MCF 10A (cell line): ENCODE measurements around the gene DSCAML1. TPM values are rescaled to one million over a fixed set of nuclear protein-coding genes. Genes with fewer than 3 reads are reported as not detected.

Experiments
- BruUV-seq: library from RNA; stranded (reverse); fragments of 400-500 nt; replicated peaks from 2 replicates; lab custom pipeline; 2021; lab: Mats Ljungman, UMichigan
- CTCF ChIA-PET: fragments of 300-600 bp; sonication (Branson Sonifier 250); formaldehyde crosslinking; extraction: SDS; loops from one replicate; lab custom pipeline; 2021; ENCODE audit warnings: antibody characterized with exemption, inconsistent platforms; lab: Yijun Ruan, JAX
- POLR2A ChIA-PET: fragments of 300-600, 350-650 bp; sonication (Branson Sonifier 250); formaldehyde crosslinking; extraction: SDS; loops from one replicate; lab custom pipeline; 2020; ENCODE audit warnings: antibody characterized with exemption, inconsistent platforms; lab: Yijun Ruan, JAX
- DNase-seq: peaks from one replicate; pipeline ENCODE4 v3.0.0-alpha.2; 2018; ENCODE audit not compliant: unreplicated experiment
- H3K27ac Mint-ChIP-seq: one replicate; pipeline ENCODE4 v1.8.0; 2022; ENCODE audit warnings: mild to moderate bottlenecking, low read depth, mixed read lengths; ENCODE audit not compliant: unreplicated experiment
- H3K27me3 Mint-ChIP-seq: one replicate; pipeline ENCODE4 v1.8.0; 2022; ENCODE audit warnings: mixed read lengths; ENCODE audit not compliant: insufficient read depth, unreplicated experiment
- H3K36me3 Mint-ChIP-seq: one replicate; pipeline ENCODE4 v1.8.0; 2022; ENCODE audit warnings: mild to moderate bottlenecking, moderate library complexity, mixed read lengths; ENCODE audit not compliant: insufficient read depth, unreplicated experiment
- H3K4me1 Mint-ChIP-seq: one replicate; pipeline ENCODE4 v1.8.0; 2022; ENCODE audit warnings: mixed read lengths; ENCODE audit not compliant: insufficient read depth, unreplicated experiment
- H3K4me3 Mint-ChIP-seq: one replicate; pipeline ENCODE4 v1.8.0; 2022; ENCODE audit warnings: mild to moderate bottlenecking, moderate library complexity, mixed read lengths; ENCODE audit not compliant: unreplicated experiment
- H3K9me3 Mint-ChIP-seq: one replicate; pipeline ENCODE4 v1.8.0; 2022; ENCODE audit warnings: mixed read lengths; ENCODE audit not compliant: unreplicated experiment
- intact Hi-C: fragments of 100-400 bp; cut with micrococcal nuclease; formaldehyde crosslinking; loops from 2 replicates; pipeline ENCODE4 v1.14.1; 2022
- total RNA-seq: library from RNA; stranded (reverse); gene quantifications from 2 replicates; pipeline ENCODE4 v1.2.3, GENCODE V29; 2022
- TF ChIP-seq, protein P1 (sequence below): fragments of 200-600 bp; IDR thresholded peaks from one replicate; pipeline ENCODE4 v1.8.0; 2022; ENCODE audit warnings: antibody characterized with exemption, mild to moderate bottlenecking; ENCODE audit not compliant: unreplicated experiment

DSCAML1 gene
- total RNA-seq, 1 experiment from 2014 or later, result not detected

GRCh38 chr11:117415358-117415896 lies 381.6 kb downstream of the DSCAML1 start:
- no peak for DNase-seq
- Mint-ChIP-seq H3K36me3 (peaks cover 1% of the 10 kb centered on the region), H3K4me1 (no peaks in the 10 kb centered on the region), H3K9me3 (no peaks in the 10 kb centered on the region), H3K4me3 (no peak overlapping the region), H3K27ac (no peak overlapping the region), H3K27me3 (no peaks in the 10 kb centered on the region)
- intact Hi-C loops, result no loop called here
- no TSS peak for BruUV-seq
- ChIA-PET POLR2A (interaction anchor here (0.6 kb wide), 1 partner anchor 535 kb away, joined by 3 read pairs; no protein-coding TSS in a partner anchor), CTCF (interaction anchor here (1.2 to 3.1 kb wide), 2 partner anchors 10 to 392 kb away, joined by 3 to 22 read pairs; no protein-coding TSS in a partner anchor)
- TF ChIP-seq, protein P1, sequence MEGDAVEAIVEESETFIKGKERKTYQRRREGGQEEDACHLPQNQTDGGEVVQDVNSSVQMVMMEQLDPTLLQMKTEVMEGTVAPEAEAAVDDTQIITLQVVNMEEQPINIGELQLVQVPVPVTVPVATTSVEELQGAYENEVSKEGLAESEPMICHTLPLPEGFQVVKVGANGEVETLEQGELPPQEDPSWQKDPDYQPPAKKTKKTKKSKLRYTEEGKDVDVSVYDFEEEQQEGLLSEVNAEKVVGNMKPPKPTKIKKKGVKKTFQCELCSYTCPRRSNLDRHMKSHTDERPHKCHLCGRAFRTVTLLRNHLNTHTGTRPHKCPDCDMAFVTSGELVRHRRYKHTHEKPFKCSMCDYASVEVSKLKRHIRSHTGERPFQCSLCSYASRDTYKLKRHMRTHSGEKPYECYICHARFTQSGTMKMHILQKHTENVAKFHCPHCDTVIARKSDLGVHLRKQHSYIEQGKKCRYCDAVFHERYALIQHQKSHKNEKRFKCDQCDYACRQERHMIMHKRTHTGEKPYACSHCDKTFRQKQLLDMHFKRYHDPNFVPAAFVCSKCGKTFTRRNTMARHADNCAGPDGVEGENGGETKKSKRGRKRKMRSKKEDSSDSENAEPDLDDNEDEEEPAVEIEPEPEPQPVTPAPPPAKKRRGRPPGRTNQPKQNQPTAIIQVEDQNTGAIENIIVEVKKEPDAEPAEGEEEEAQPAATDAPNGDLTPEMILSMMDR, result no peak

DNA sequence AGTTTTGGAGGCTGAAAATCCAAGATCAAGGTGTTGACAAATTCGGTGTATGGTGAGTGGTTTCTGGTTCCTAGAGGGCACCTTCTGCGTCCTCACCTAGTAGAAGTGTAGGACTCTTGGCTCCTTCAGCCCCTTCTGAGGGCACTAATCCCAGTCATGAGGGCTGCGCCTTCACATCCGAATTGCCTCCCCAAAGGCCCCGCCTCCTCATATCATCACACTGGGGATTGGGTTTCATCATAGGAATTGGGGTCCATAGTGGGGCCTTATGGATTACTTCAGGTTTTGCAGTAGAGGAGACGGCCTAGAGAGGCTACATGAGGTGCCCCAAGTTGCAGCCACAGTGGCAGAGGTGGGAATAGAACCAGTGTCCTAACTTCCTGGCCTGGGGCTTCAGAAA lies 382.3 kb downstream of the DSCAML1 start:
- Mint-ChIP-seq H3K4me3 (no peak overlapping the region), H3K27me3 (no peaks in the 10 kb centered on the region), H3K36me3 (peaks cover 8% of the 10 kb centered on the region), H3K4me1 (no peaks in the 10 kb centered on the region), H3K9me3 (no peaks in the 10 kb centered on the region), H3K27ac (no peak overlapping the region)
- no peak for DNase-seq
- intact Hi-C loops, result no loop called here
- TF ChIP-seq, protein P1, result no peak
- POLR2A ChIA-PET, result no interaction called here
- no TSS peak for BruUV-seq
- CTCF ChIA-PET, result interaction anchor here (0.9 to 5.1 kb wide), 3 partner anchors 11 to 402 kb away, joined by 3 to 42 read pairs (median 3); no protein-coding TSS in a partner anchor

DNA sequence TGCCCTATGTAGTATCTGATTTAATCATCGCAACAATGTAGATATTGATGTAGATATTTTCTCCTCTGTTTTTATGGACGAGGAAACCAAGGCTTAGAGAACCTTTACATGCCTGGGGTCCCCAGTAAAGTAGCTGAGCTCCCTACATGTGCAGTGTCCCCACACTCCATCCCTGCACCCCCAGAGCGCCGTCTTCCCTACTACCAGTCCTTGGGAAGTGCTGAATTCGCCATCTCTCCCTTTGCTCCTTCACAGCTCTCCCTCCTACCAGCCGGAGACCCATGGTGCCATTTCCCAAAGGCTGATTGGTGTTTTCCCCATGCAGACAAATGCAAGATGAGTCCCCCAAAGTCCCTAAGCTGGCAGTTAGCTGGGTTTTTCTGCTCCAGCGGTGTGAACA lies 383.4 kb downstream of the DSCAML1 start:
- no peak for DNase-seq
- Mint-ChIP-seq H3K4me1 (no peaks in the 10 kb centered on the region), H3K27ac (no peak overlapping the region), H3K27me3 (no peaks in the 10 kb centered on the region), H3K4me3 (no peak overlapping the region), H3K9me3 (no peaks in the 10 kb centered on the region), H3K36me3 (peaks cover 10% of the 10 kb centered on the region)
- TF ChIP-seq, protein P1, result no peak
- BruUV-seq, result no TSS peak
- intact Hi-C loops, result no loop called here
- ChIA-PET CTCF (interaction anchor here (5.1 kb wide), 1 partner anchor 12 kb away, joined by 42 read pairs; no protein-coding TSS in a partner anchor), POLR2A (interaction anchor here (0.9 kb wide), 1 partner anchor 24 kb away, joined by 3 read pairs; no protein-coding TSS in a partner anchor)

DNA sequence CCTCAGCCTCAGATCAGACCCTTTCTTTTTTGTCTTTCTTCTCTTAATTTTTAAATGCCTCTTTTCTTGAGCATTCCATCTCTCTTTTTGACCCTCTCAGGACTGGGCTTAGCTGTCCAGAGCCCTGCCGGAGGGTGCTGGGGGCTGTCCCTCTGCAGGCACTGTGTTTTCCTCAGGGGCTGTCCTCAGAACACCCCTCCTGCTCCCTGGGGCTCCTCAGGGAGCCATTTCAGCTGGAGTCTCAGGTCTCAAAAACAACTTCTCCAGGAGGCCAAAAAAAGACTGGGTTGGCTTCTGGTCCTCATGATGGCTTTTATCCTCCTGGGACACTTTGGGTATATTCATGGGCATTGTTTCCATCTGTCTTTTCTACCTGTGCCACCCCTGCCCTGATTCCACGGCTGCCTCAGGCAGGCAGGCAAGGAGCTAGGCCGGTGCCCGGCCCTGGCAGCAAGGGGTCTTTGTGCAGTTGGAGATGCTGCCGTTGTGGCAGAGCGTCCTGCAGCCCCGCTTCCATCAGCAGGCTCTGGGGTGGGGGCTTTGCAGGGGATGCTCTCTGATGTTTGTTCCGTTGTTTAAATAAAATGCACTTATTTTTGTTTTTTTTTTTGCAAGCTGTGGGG lies 384.3 kb downstream of the DSCAML1 start:
- H3K36me3 Mint-ChIP-seq, result peaks cover 10% of the 10 kb centered on the region
- TF ChIP-seq, protein P1, result no peak
- no TSS peak for BruUV-seq
- H3K27ac Mint-ChIP-seq, result no peak overlapping the region
- no peaks in the 10 kb centered on the region for H3K27me3 Mint-ChIP-seq
- CTCF ChIA-PET, result interaction anchor here (0.6 to 5.1 kb wide), 2 partner anchors 13 to 256 kb away, joined by 3 to 42 read pairs; no protein-coding TSS in a partner anchor
- H3K4me3 Mint-ChIP-seq, result no peak overlapping the region
- intact Hi-C loops, result no loop called here
- POLR2A ChIA-PET, result interaction anchor here (0.7 to 0.9 kb wide), 2 partner anchors 23 to 953 kb away, joined by 3 to 4 read pairs; no protein-coding TSS in a partner anchor
- no peaks in the 10 kb centered on the region for H3K4me1 Mint-ChIP-seq
- no peak for DNase-seq
- no peaks in the 10 kb centered on the region for H3K9me3 Mint-ChIP-seq
